Measurements from ENCODE around the gene PGLYRP3. TPM values are rescaled to one million over a fixed set of nuclear protein-coding genes. Genes with fewer than 3 reads are reported as not detected.
"Not testable (repeated sequence)": the region's sequence is repeated elsewhere in the genome, so short reads cannot be mapped to it uniquely, and the experiment has no call there.

Gene PGLYRP3
- total RNA-seq, 1 donor from 2014 or later = not detected

- DNase-seq (no peak), ATAC-seq (no peak)
- no peak for TF ChIP-seq CTCF (IDR thresholded peaks at IDR 0.05)
- Histone ChIP-seq H3K4me3 (no peak overlapping the region), H3K4me1 (no peaks in the 10 kb centered on the region), H3K9me3 (no peaks in the 10 kb centered on the region), H3K36me3 (no peaks in the 10 kb centered on the region), H3K27me3 (no peaks in the 10 kb centered on the region), H3K27ac (no peak overlapping the region)
- intact Hi-C loops (cut with DNase I) = no loop called here
These were observed 21.1 kb upstream of the PGLYRP3 start for GRCh38 chr1:153333902-153334301.

- TF ChIP-seq CTCF (IDR thresholded peaks at IDR 0.05) = no peak
- Histone ChIP-seq H3K27ac (no peak overlapping the region), H3K4me3 (no peak overlapping the region), H3K36me3 (no peaks in the 10 kb centered on the region), H3K9me3 (peaks cover 6% of the 10 kb centered on the region), H3K4me1 (no peaks in the 10 kb centered on the region), H3K27me3 (no peaks in the 10 kb centered on the region)
- intact Hi-C loops (cut with DNase I) = no loop called here
- DNase-seq (no peak), ATAC-seq (no peak)
These were observed 12.2 kb upstream of the PGLYRP3 start for GRCh38 chr1:153324912-153325311.

GRCh38 chr1:153322568-153322967, 9.8 kb upstream of the PGLYRP3 start:
- no peak for TF ChIP-seq CTCF (IDR thresholded peaks at IDR 0.05)
- ATAC-seq (no peak), DNase-seq (no peak)
- H3K4me1 ChIP-seq = no peaks in the 10 kb centered on the region
- H3K4me3 ChIP-seq = no peak overlapping the region
- intact Hi-C loops (cut with DNase I) = no loop called here
- peaks cover 6% of the 10 kb centered on the region for H3K9me3 ChIP-seq
- H3K27me3 ChIP-seq = no peaks in the 10 kb centered on the region
- no peaks in the 10 kb centered on the region for H3K36me3 ChIP-seq
- no peak overlapping the region for H3K27ac ChIP-seq

- H3K4me3 ChIP-seq; H3K4me1 ChIP-seq; intact Hi-C loops (cut with DNase I); H3K9me3 ChIP-seq; H3K27ac ChIP-seq; DNase-seq; H3K36me3 ChIP-seq; H3K27me3 ChIP-seq; ATAC-seq: not testable (repeated sequence)
These were observed 5.4 kb upstream of the PGLYRP3 start for GRCh38 chr1:153318145-153318544.

- DNase-seq; ATAC-seq; H3K4me3 ChIP-seq; H3K9me3 ChIP-seq; H3K27ac ChIP-seq; H3K27me3 ChIP-seq; intact Hi-C loops (cut with DNase I); H3K36me3 ChIP-seq; H3K4me1 ChIP-seq: not testable (repeated sequence)
These were observed 3.3 kb upstream of the PGLYRP3 start for GRCh38 chr1:153316013-153316412.

- ATAC-seq; H3K36me3 ChIP-seq; H3K27me3 ChIP-seq; H3K9me3 ChIP-seq; H3K4me1 ChIP-seq; DNase-seq; intact Hi-C loops (cut with DNase I); H3K4me3 ChIP-seq; H3K27ac ChIP-seq: not testable (repeated sequence)
These were observed 1.6 kb upstream of the PGLYRP3 start for GRCh38 chr1:153314388-153314787.

- Histone ChIP-seq H3K4me1 (no peaks in the 10 kb centered on the region), H3K9me3 (no peaks in the 10 kb centered on the region), H3K27me3 (no peaks in the 10 kb centered on the region), H3K4me3 (no peak overlapping the region), H3K27ac (no peak overlapping the region), H3K36me3 (no peaks in the 10 kb centered on the region)
- intact Hi-C loops (cut with DNase I) = no loop called here
- DNase-seq (no peak), ATAC-seq (no peak)
- no peak for TF ChIP-seq CTCF (IDR thresholded peaks at IDR 0.05)
These were observed 536 bp upstream of the PGLYRP3 start for GRCh38 chr1:153313288-153313687.
